ENCODE results near the gene MSI2. TPM values are rescaled to one million over a fixed set of nuclear protein-coding genes. Genes with fewer than 3 reads are reported as not detected.

MSI2 gene
- total and polyA plus RNA-seq, 2 donors (not counting 1 experiment from before 2014, with no cell fraction given), result 16.1 to 196 TPM

DNA sequence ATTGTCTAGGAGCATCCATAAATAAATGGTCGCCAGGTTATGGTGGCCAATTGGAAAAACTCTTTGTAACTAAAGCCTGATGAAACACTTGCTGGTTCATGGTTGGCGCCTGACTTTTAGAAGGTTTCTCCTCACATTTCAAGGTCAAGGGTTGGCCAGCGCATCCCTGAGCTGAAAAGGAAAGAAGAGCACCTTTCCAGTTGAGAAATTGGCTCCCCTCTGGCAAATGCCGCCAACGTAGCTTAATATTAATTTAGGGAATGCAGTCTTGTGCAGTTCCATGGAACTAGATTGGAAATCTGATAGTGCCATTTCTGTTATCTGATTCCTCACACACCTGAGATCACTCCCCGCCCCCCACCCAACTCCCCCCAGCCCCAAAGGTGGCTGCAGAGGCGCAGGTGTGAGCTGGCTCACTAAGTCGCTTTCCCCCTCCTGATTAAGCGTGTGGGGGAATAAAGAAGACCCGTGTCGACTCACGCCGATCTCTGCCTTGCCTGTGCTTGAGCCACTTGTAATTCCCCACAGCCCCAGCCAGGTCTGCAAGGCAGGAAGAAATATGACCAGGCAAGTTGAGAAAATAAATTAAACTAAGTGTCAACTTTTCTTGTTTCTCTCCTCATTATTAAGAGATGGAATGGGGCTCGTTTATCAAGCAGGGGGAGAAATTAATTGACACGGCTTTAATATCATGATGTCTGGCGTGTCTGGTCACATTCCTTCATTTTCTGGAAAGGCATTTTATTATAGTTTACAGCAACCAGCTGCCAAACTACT, 331.1 kb downstream of the MSI2 start:
- H3K4me1 ChIP-seq (ENCODE audit: control insufficient read depth in 2 of 2, insufficient read depth in 2 of 2, low read length in 2 of 2), result no peaks in the 10 kb centered on the region
- no peaks in the 10 kb centered on the region for H4K20me1 ChIP-seq (ENCODE audit: control insufficient read depth, insufficient read depth, low read length, poor library complexity, severe bottlenecking)
- H3K9me3 ChIP-seq (ENCODE audit: control extremely low read depth in 1 of 3, control insufficient read depth in 2 of 3, insufficient read depth in 1 of 3, low read length in 2 of 3), result no peaks in the 10 kb centered on the region
- ChIA-PET POLR2A (no interaction called here), CTCF (interaction anchor here (0.6 to 3.0 kb wide), 4 partner anchors 9 to 344 kb away, joined by 3 to 9 read pairs (median 4); no protein-coding TSS in a partner anchor)
- 95% methylated on average over 6 of the region's 16 CpGs for WGBS (ENCODE audit: insufficient coverage)
- no peak overlapping the region for H3K9ac ChIP-seq (ENCODE audit: low read length)
- no peak for TF ChIP-seq EZH2 (IDR thresholded peaks at IDR 0.05; ENCODE audit: borderline replicate concordance, insufficient read depth, low read depth, low read length, poor library complexity, severe bottlenecking)
- TF ChIP-seq, protein P1, sequence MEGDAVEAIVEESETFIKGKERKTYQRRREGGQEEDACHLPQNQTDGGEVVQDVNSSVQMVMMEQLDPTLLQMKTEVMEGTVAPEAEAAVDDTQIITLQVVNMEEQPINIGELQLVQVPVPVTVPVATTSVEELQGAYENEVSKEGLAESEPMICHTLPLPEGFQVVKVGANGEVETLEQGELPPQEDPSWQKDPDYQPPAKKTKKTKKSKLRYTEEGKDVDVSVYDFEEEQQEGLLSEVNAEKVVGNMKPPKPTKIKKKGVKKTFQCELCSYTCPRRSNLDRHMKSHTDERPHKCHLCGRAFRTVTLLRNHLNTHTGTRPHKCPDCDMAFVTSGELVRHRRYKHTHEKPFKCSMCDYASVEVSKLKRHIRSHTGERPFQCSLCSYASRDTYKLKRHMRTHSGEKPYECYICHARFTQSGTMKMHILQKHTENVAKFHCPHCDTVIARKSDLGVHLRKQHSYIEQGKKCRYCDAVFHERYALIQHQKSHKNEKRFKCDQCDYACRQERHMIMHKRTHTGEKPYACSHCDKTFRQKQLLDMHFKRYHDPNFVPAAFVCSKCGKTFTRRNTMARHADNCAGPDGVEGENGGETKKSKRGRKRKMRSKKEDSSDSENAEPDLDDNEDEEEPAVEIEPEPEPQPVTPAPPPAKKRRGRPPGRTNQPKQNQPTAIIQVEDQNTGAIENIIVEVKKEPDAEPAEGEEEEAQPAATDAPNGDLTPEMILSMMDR (IDR thresholded peaks at IDR 0.05), result no peak
- H3K4me1 Mint-ChIP-seq, result no peaks in the 10 kb centered on the region
- no peak overlapping the region for H3K4me3 ChIP-seq (ENCODE audit: control extremely low read depth in 1 of 5, extremely low read depth in 1 of 5, insufficient read depth in 1 of 5, low read depth in 2 of 5, low read length in 4 of 5)
- no peak for ATAC-seq (ENCODE audit: low read depth)
- no peak overlapping the region for H3K27ac ChIP-seq (ENCODE audit: low read length in 2 of 2)
- no peak overlapping the region for H3K4me3 Mint-ChIP-seq
- H2AFZ ChIP-seq (ENCODE audit: insufficient read depth, low read depth, low read length, poor library complexity, severe bottlenecking), result no peak overlapping the region
- H3K27ac Mint-ChIP-seq, result no peak overlapping the region
- H3K79me2 ChIP-seq (ENCODE audit: control insufficient read depth, insufficient read depth, low read length), result no peaks in the 10 kb centered on the region
- H3K9me3 Mint-ChIP-seq (ENCODE audit: insufficient read depth), result no peaks in the 10 kb centered on the region
- no peak overlapping the region for H3K4me2 ChIP-seq (replicated peaks; ENCODE audit: low read depth, low read length, poor library complexity, severe bottlenecking)
- intact Hi-C loops (cut with micrococcal nuclease), result no loop called here
- H3K27me3 ChIP-seq (replicated peaks in 1 of 4; ENCODE audit: control extremely low read depth in 1 of 4, control insufficient read depth in 3 of 4, insufficient read depth in 4 of 4, low read length in 3 of 4), result no peaks in the 10 kb centered on the region
- H3K36me3 ChIP-seq (replicated peaks in 1 of 2; ENCODE audit: control extremely low read depth in 1 of 2, control insufficient read depth in 1 of 2, extremely low read depth in 1 of 2, insufficient read depth in 2 of 2, low read length in 1 of 2), result no peaks in the 10 kb centered on the region
- H3K27me3 Mint-ChIP-seq, result no peaks in the 10 kb centered on the region
- no peak for DNase-seq

DNA sequence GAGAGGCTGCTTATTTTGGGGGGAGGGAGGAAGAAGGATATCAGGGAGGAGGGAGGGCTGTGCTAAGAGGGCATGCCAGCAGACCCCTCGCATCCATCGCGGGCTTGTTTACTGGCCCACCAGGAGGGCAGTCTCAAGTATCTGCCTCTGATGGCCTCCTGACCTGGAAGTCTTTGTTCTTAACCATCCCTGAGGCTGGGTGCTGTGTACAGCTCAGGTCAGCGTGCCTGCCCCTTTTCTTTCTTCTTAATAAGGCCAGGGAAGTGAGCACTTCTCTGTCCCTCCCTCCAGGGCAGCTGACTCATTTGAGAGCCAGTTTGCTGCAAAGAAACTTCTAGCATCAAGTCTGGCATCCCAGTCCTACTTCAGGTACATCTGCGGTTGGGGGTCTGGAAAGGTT, 331.8 kb downstream of the MSI2 start:
- 100% methylated on average over 4 of the region's 5 CpGs for WGBS (ENCODE audit: insufficient coverage)
- H3K9me3 ChIP-seq (ENCODE audit: control extremely low read depth in 1 of 3, control insufficient read depth in 2 of 3, insufficient read depth in 1 of 3, low read length in 2 of 3), result no peaks in the 10 kb centered on the region
- ATAC-seq (ENCODE audit: low read depth), result no peak
- H3K27me3 ChIP-seq (replicated peaks in 1 of 4; ENCODE audit: control extremely low read depth in 1 of 4, control insufficient read depth in 3 of 4, insufficient read depth in 4 of 4, low read length in 3 of 4), result no peaks in the 10 kb centered on the region
- H3K4me3 ChIP-seq (ENCODE audit: control extremely low read depth in 1 of 5, extremely low read depth in 1 of 5, insufficient read depth in 1 of 5, low read depth in 2 of 5, low read length in 4 of 5), result no peak overlapping the region
- H3K9ac ChIP-seq (ENCODE audit: low read length), result no peak overlapping the region
- no peak for TF ChIP-seq EZH2 (IDR thresholded peaks at IDR 0.05; ENCODE audit: borderline replicate concordance, insufficient read depth, low read depth, low read length, poor library complexity, severe bottlenecking)
- TF ChIP-seq, protein P1 (IDR thresholded peaks at IDR 0.05), result no peak
- no peak overlapping the region for H3K27ac ChIP-seq (ENCODE audit: low read length in 2 of 2)
- no peaks in the 10 kb centered on the region for H3K79me2 ChIP-seq (ENCODE audit: control insufficient read depth, insufficient read depth, low read length)
- H3K27ac Mint-ChIP-seq, result no peak overlapping the region
- H2AFZ ChIP-seq (ENCODE audit: insufficient read depth, low read depth, low read length, poor library complexity, severe bottlenecking), result no peak overlapping the region
- H3K27me3 Mint-ChIP-seq, result no peaks in the 10 kb centered on the region
- POLR2A ChIA-PET, result no interaction called here
- intact Hi-C loops (cut with micrococcal nuclease), result no loop called here
- no peaks in the 10 kb centered on the region for H4K20me1 ChIP-seq (ENCODE audit: control insufficient read depth, insufficient read depth, low read length, poor library complexity, severe bottlenecking)
- H3K4me3 Mint-ChIP-seq, result no peak overlapping the region
- H3K4me1 Mint-ChIP-seq, result no peaks in the 10 kb centered on the region
- H3K9me3 Mint-ChIP-seq (ENCODE audit: insufficient read depth), result no peaks in the 10 kb centered on the region
- CTCF ChIA-PET, result interaction anchor here (0.6 to 3.0 kb wide), 3 partner anchors 10 to 344 kb away, joined by 4 to 9 read pairs (median 5); no protein-coding TSS in a partner anchor
- DNase-seq, result no peak
- H3K36me3 ChIP-seq (replicated peaks in 1 of 2; ENCODE audit: control extremely low read depth in 1 of 2, control insufficient read depth in 1 of 2, extremely low read depth in 1 of 2, insufficient read depth in 2 of 2, low read length in 1 of 2), result no peaks in the 10 kb centered on the region
- no peaks in the 10 kb centered on the region for H3K4me1 ChIP-seq (ENCODE audit: control insufficient read depth in 2 of 2, insufficient read depth in 2 of 2, low read length in 2 of 2)
- H3K4me2 ChIP-seq (replicated peaks; ENCODE audit: low read depth, low read length, poor library complexity, severe bottlenecking), result no peak overlapping the region

All from B cell (primary cell).